ENCODE measurements around the gene OR2V1. TPM values are rescaled to one million over a fixed set of nuclear protein-coding genes. Genes with fewer than 3 reads are reported as not detected.

OR2V1 gene
- total and polyA plus RNA-seq, 2 of the 4 experiments (the other 2 are of a cell fraction): not detected

- Histone ChIP-seq H3K56ac (ENCODE audit: extremely low read depth, insufficient read depth, low read length) (no peak overlapping the region), H2BK15ac (ENCODE audit: low read depth, low read length) (no peak overlapping the region), H3K27ac (ENCODE audit: insufficient read depth, low read length) (no peak overlapping the region), H4K5ac (ENCODE audit: low read depth, low read length) (no peak overlapping the region), H2AFZ (replicated peaks; ENCODE audit: low read length, poor library complexity) (no peak overlapping the region), H3K9me3 (ENCODE audit: control insufficient read depth, insufficient read depth, low read length) (no peaks in the 10 kb centered on the region), H4K20me1 (ENCODE audit: insufficient read depth, low read length) (no peaks in the 10 kb centered on the region), H3K4me1 (ENCODE audit: control insufficient read depth, insufficient read depth, low read length) (no peaks in the 10 kb centered on the region), H2AK9ac (replicated peaks; ENCODE audit: low read depth, low read length, poor library complexity) (no peak overlapping the region), H3K14ac (replicated peaks; ENCODE audit: low read depth, low read length) (no peak overlapping the region), H3K4ac (ENCODE audit: low read depth, low read length) (no peak overlapping the region), H3K9ac (ENCODE audit: low read depth, low read length) (no peak overlapping the region), H4K91ac (ENCODE audit: insufficient read depth, low read depth, low read length) (no peak overlapping the region), H2BK20ac (ENCODE audit: low read depth, low read length) (no peak overlapping the region), H2AK5ac (ENCODE audit: low read depth, low read length) (no peak overlapping the region), H3K9me1 (ENCODE audit: insufficient read depth, low read length) (no peaks in the 10 kb centered on the region; the same call in 1 of the 2 replicates), H3K79me1 (ENCODE audit: low read depth in 1 of 2, low read length in 2 of 2) (no peaks in the 10 kb centered on the region), H3K4me3 (ENCODE audit: insufficient read depth, low read depth, low read length) (no peak overlapping the region), H3K4me2 (ENCODE audit: low read depth, low read length) (no peak overlapping the region), H3K18ac (ENCODE audit: low read depth, low read length) (no peak overlapping the region), H4K8ac (ENCODE audit: low read depth in 2 of 2, low read length in 2 of 2) (no peak overlapping the region), H3K36me3 (ENCODE audit: control insufficient read depth, insufficient read depth, low read length) (no peaks in the 10 kb centered on the region), H2BK5ac (ENCODE audit: low read depth, low read length, poor library complexity, severe bottlenecking) (no peak overlapping the region), H3K27me3 (ENCODE audit: control insufficient read depth, insufficient read depth, low read length) (peaks cover 12% of the 10 kb centered on the region), H2BK120ac (ENCODE audit: low read depth, low read length) (no peak overlapping the region), H3K23ac (ENCODE audit: low read depth, low read length) (no peak overlapping the region)
- ChIA-PET POLR2A (ENCODE audit: unreplicated experiment) (no interaction called here), CTCF (no interaction called here)
- BruUV-seq (replicated peaks): no TSS peak
- 47% methylated on average over 7 of the region's 9 CpGs; no CpG with 5 or more reads in 1 of the 2 experiments for WGBS, 2 experiments (ENCODE audit: extremely low coverage in 2 of 2, insufficient read length in 1 of 2)
- intact Hi-C loops (cut with micrococcal nuclease) (no loop called here), in situ Hi-C loops (cut with MboI; ENCODE audit: low sequenced_read_pairs) (no loop called here), dilution Hi-C loops (cut with HindIII; ENCODE audit: low sequenced_read_pairs, unreplicated experiment) (no loop called here)
- TF ChIP-seq CEBPB (IDR thresholded peaks at IDR 0.05; ENCODE audit: low read depth, low read length) (no peak), RAD21 (IDR thresholded peaks at IDR 0.05; ENCODE audit: low read length) (no peak), FOS (IDR thresholded peaks at IDR 0.05; ENCODE audit: low read depth, low read length) (no peak), SMC3 (IDR thresholded peaks at IDR 0.05; ENCODE audit: low read depth, low read length) (no peak), CTCF (conservative IDR thresholded peaks at IDR 0.05; ENCODE audit: low read depth, low read length) (no peak), RFX5 (IDR thresholded peaks at IDR 0.05; ENCODE audit: low read depth, low read length) (no peak)
- no peak for DNase-seq
- ATAC-seq (ENCODE audit: low read depth): no peak
Measured at GRCh38 chr5:181107699-181108098, 23.3 kb downstream of the OR2V1 start.
